CD4-positive, CD25-positive, alpha-beta regulatory T cell (primary cell): ENCODE data around the gene HAND2. TPM values are rescaled to one million over a fixed set of nuclear protein-coding genes. Genes with fewer than 3 reads are reported as not detected.

Source experiments
- ATAC-seq, 2 donors: fragments of 150-1000 bp; cut with Tn5 transposase; one replicate each; pipeline ENCODE4 v1.10.0; 2021; ENCODE audit warnings: low read depth in 2 of 2, moderate number of reproducible peaks in 2 of 2, moderate library complexity in 1 of 2
- DNase-seq, 3 donors: peaks; one replicate each; pipeline versions ENCODE4 v3.0.0 to v3.0.0-alpha.2; 2012 to 2022; ENCODE audit warnings: mixed read lengths in 1 of 3
- H3K27ac ChIP-seq: one replicate; pipeline ENCODE4 v1.7.0; 2013; ENCODE audit warnings: mild to moderate bottlenecking, low read length; ENCODE audit not compliant: insufficient read depth, poor library complexity, severe bottlenecking
- H3K27me3 ChIP-seq: one replicate; pipeline ENCODE4 v1.7.0; 2013; ENCODE audit warnings: low read length; ENCODE audit not compliant: control insufficient read depth, insufficient read depth
- H3K36me3 ChIP-seq: one replicate; pipeline ENCODE4 v1.7.0; 2013; ENCODE audit warnings: mild to moderate bottlenecking, low read length, moderate library complexity; ENCODE audit not compliant: control insufficient read depth, insufficient read depth
- H3K4me1 ChIP-seq: 2 replicates; pipeline ENCODE4 v1.7.0; 2013; ENCODE audit warnings: mild to moderate bottlenecking, low read length; ENCODE audit not compliant: insufficient read depth, control insufficient read depth, poor library complexity, severe bottlenecking
- H3K4me3 ChIP-seq: one replicate; pipeline ENCODE4 v1.7.0; 2013; ENCODE audit warnings: low read depth, mild to moderate bottlenecking, low read length, moderate library complexity
- H3K9me3 ChIP-seq, 2 experiments: 1 replicate in 1 of 2; 2 replicates in 1 of 2; pipeline ENCODE4 v1.7.0; 2013; ENCODE audit warnings: low read length in 2 of 2, mild to moderate bottlenecking in 1 of 2, moderate library complexity in 1 of 2; ENCODE audit not compliant: control insufficient read depth in 2 of 2
- H3K27ac Mint-ChIP-seq, 3 donors: one replicate each; pipeline ENCODE4 v1.8.0; 2020 to 2022; ENCODE audit warnings: mild to moderate bottlenecking in 3 of 3, mixed read lengths in 3 of 3, moderate library complexity in 2 of 3
- H3K27me3 Mint-ChIP-seq: one replicate; pipeline ENCODE4 v1.8.0; 2022; ENCODE audit warnings: mild to moderate bottlenecking, mixed read lengths
- H3K36me3 Mint-ChIP-seq: one replicate; pipeline ENCODE4 v1.8.0; 2020; ENCODE audit warnings: mixed read lengths
- H3K4me1 Mint-ChIP-seq, 4 donors: one replicate each; pipeline ENCODE4 v1.8.0; 2020 to 2022; ENCODE audit warnings: mixed read lengths in 4 of 4, mild to moderate bottlenecking in 1 of 4
- H3K4me3 Mint-ChIP-seq, 4 donors: one replicate each; pipeline ENCODE4 v1.8.0; 2020 to 2022; ENCODE audit warnings: mild to moderate bottlenecking in 4 of 4, mixed read lengths in 4 of 4, moderate library complexity in 3 of 4
- H3K9me3 Mint-ChIP-seq, 7 donors: one replicate each; pipeline ENCODE4 v1.8.0; 2020 to 2022; ENCODE audit warnings: mixed read lengths in 7 of 7, mild to moderate bottlenecking in 3 of 7, moderate library complexity in 2 of 7
- polyA plus RNA-seq, 4 donors: library from polyadenylated mRNA; unstranded; fragments of 300-500 nt; fragmentation: Illumina TruSeq; gene quantifications; one replicate each; pipeline ENCODE4 v1.2.3, GENCODE V29; 2021
- total RNA-seq: library from RNA; stranded (reverse); gene quantifications from one replicate; pipeline ENCODE4 v1.2.3, GENCODE V29; 2022

The HAND2 gene
- total and polyA plus RNA-seq, 5 donors from 2014 or later: not detected

- peaks cover 20% of the 10 kb centered on the region for H3K4me1 ChIP-seq
- Mint-ChIP-seq H3K4me3 (peak overlapping the region in 1 of 4 donors; percentile 44), H3K9me3 (peaks cover 0 to 23% (median 3%) of the 10 kb centered on the region in 7 donors), H3K4me1 (peaks cover 0 to 33% (median 8%) of the 10 kb centered on the region in 4 donors), H3K36me3 (no peaks in the 10 kb centered on the region), H3K27ac (no peak overlapping the region), H3K27me3 (peaks cover 95% of the 10 kb centered on the region)
- H3K4me3 ChIP-seq: no peak overlapping the region
- H3K27ac ChIP-seq: no peak overlapping the region
- no peaks in the 10 kb centered on the region for H3K36me3 ChIP-seq
- H3K9me3 ChIP-seq: no peaks in the 10 kb centered on the region
- DNase-seq (no peak), ATAC-seq (no peak)
- peaks cover 30% of the 10 kb centered on the region for H3K27me3 ChIP-seq
Measured at GRCh38 chr4:173527103-173527891, 2.7 kb downstream of the HAND2 start.

GRCh38 chr4:173526724-173527102 lies 3.3 kb downstream of the HAND2 start:
- Histone ChIP-seq H3K4me1 (peaks cover 24% of the 10 kb centered on the region), H3K36me3 (no peaks in the 10 kb centered on the region), H3K27me3 (peaks cover 29% of the 10 kb centered on the region), H3K4me3 (no peak overlapping the region), H3K9me3 (no peaks in the 10 kb centered on the region), H3K27ac (no peak overlapping the region)
- Mint-ChIP-seq H3K36me3 (no peaks in the 10 kb centered on the region), H3K9me3 (peaks cover 0 to 23% (median 3%) of the 10 kb centered on the region in 7 donors), H3K27ac (peak overlapping the region in 1 of 3 donors; percentile 12), H3K4me1 (peaks cover 0 to 36% (median 8%) of the 10 kb centered on the region in 4 donors), H3K27me3 (peaks cover 95% of the 10 kb centered on the region), H3K4me3 (peak overlapping the region in 2 of 4 donors; percentile 56 to 65)
- DNase-seq (no peak), ATAC-seq (no peak)

- H3K4me1 Mint-ChIP-seq: peaks cover 0 to 37% (median 8%) of the 10 kb centered on the region in 4 donors
- no peak for ATAC-seq
Measured at GRCh38 chr4:173526027-173526482, 4.0 kb downstream of the HAND2 start.

DNA sequence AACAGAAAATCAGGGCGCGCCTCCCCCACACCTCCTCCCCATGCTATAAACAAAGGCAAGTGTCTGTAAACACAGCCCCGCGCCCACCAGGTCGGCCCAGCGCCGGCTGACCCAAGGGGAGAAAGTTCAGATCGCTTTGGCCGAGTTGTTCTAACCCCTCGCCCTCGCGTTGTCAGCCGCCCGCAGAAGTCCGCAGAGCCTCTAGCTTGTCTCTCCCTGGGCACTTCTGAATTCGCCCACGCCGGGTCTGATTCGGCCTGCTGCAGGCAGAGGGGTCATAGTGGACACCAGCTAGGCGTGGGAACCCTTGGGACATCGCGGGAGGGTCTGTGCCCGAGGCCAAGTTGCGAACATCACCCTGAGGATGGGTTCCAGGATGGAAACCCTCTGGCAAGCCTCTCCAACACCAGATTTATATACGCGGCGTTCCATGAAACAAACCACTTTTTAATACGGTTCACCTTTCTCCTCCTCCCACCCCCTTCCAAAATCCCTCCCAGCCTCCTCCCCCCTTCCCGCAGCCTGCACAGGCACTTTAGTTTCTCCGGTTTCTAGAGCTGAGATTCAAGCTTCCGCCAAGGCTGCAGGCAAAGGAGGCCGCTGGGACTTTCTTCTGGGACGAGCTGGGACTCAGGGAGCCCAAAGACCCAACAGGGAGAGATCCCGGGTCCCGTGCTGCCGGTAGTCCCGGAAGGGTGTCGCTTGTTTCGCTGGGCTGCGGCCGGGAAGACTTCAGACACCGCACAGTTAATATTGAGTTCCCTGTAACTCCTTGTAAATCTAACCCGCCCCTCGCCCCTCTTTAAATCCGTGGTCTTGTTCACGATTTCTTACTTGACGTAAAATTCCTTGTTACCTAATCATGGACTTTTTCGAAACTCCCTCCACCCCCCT lies 4.7 kb downstream of the HAND2 start:
- Mint-ChIP-seq H3K4me3 (peak overlapping the region in 1 of 4 donors; percentile 78), H3K9me3 (peaks cover 0 to 28% (median 3%) of the 10 kb centered on the region in 7 donors), H3K36me3 (no peaks in the 10 kb centered on the region), H3K27ac (no peak overlapping the region), H3K4me1 (peaks cover 0 to 30% (median 8%) of the 10 kb centered on the region in 4 donors), H3K27me3 (peaks cover 95% of the 10 kb centered on the region)
- ATAC-seq (no peak), DNase-seq (no peak)
- H3K27ac ChIP-seq: no peak overlapping the region
- peaks cover 18% of the 10 kb centered on the region for H3K4me1 ChIP-seq
- peaks cover 35% of the 10 kb centered on the region for H3K27me3 ChIP-seq
- H3K4me3 ChIP-seq: no peak overlapping the region
- H3K9me3 ChIP-seq: no peaks in the 10 kb centered on the region
- no peaks in the 10 kb centered on the region for H3K36me3 ChIP-seq

More at GRCh38 chr4:173526027-173526482, 4.0 kb downstream of the HAND2 start:
- Histone ChIP-seq H3K9me3 (no peaks in the 10 kb centered on the region), H3K27ac (no peak overlapping the region), H3K36me3 (no peaks in the 10 kb centered on the region), H3K4me3 (no peak overlapping the region), H3K4me1 (peaks cover 21% of the 10 kb centered on the region), H3K27me3 (peaks cover 34% of the 10 kb centered on the region)
- Mint-ChIP-seq H3K4me3 (peak overlapping the region in 2 of 4 donors; percentile 10 to 78), H3K36me3 (no peaks in the 10 kb centered on the region), H3K27me3 (peaks cover 95% of the 10 kb centered on the region), H3K27ac (peak overlapping the region in 1 of 3 donors; percentile 23), H3K9me3 (peaks cover 0 to 25% (median 3%) of the 10 kb centered on the region in 7 donors)
- no peak for DNase-seq

DNA sequence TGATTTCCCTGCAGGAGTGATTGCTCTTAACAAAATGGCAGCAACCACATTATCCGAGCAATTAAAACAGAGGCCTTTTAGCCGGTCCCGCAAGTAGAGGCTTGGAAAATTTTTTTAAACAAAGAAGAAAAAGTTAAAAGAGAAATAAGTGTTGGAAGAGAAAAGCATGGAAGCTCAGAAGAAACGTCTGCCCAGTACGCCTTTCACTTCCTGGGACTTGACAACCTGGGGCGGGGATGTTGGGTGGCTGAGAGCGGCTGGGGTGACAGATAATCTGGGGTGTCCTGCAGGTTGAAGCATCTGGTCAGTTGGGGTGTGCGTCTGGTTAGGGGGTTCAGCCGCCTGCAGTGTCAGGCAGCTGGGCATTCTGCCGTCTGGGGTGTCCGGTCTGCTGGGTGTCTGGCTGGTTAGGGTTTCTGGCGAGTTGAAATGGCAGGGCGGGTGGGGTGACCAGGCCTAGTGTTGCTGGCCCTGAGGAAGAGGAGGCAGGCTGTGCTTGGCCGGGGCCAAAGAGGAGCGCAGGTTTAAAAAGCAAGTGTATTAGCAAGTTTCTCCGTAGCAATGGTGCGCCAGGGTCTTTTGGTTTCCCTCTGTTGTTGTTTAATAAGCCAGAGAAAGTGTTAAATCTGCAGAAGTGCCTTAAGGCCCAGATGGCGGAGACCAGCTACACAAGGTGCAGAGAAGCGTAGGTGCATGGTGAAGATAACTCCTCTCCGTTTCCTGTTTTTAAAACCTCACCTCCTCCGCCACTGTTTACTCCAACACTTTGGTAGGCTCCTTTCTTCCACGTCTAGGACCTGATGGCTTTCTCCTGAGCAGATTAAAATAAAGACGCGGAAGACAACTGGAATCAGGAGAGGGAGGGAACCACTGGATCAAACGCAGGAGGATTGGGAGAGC lies 5.6 kb downstream of the HAND2 start:
- peaks cover 95% of the 10 kb centered on the region for H3K27me3 Mint-ChIP-seq

GRCh38 chr4:173522951-173523395 lies 7.1 kb downstream of the HAND2 start:
- no peaks in the 10 kb centered on the region for H3K9me3 ChIP-seq
- peaks cover 99% of the 10 kb centered on the region for H3K27me3 Mint-ChIP-seq

More for the DNA sequence above, 5.6 kb downstream of the HAND2 start:
- peak overlapping the region in 2 of 4 donors; percentile 46 to 53 for H3K4me3 Mint-ChIP-seq
- H3K4me3 ChIP-seq: no peak overlapping the region
- ATAC-seq (no peak), DNase-seq (no peak)
- H3K27ac Mint-ChIP-seq: no peak overlapping the region
- H3K27ac ChIP-seq: no peak overlapping the region
- peaks cover 44% of the 10 kb centered on the region for H3K27me3 ChIP-seq
- peaks cover 0 to 23% (median 9%) of the 10 kb centered on the region in 4 donors for H3K4me1 Mint-ChIP-seq
- H3K36me3 ChIP-seq: no peaks in the 10 kb centered on the region
- H3K9me3 Mint-ChIP-seq: peaks cover 0 to 28% (median 3%) of the 10 kb centered on the region in 7 donors
- H3K4me1 ChIP-seq: peaks cover 10% of the 10 kb centered on the region
- H3K9me3 ChIP-seq: no peaks in the 10 kb centered on the region
- H3K36me3 Mint-ChIP-seq: no peaks in the 10 kb centered on the region

More at GRCh38 chr4:173522951-173523395, 7.1 kb downstream of the HAND2 start:
- no peak overlapping the region for H3K27ac ChIP-seq
- Mint-ChIP-seq H3K4me1 (peaks cover 0 to 20% (median 6%) of the 10 kb centered on the region in 4 donors), H3K27ac (no peak overlapping the region), H3K4me3 (peak overlapping the region in 1 of 4 donors; percentile 58), H3K9me3 (peaks cover 0 to 25% (median 3%) of the 10 kb centered on the region in 7 donors), H3K36me3 (no peaks in the 10 kb centered on the region)
- ATAC-seq: no peak
- H3K4me3 ChIP-seq: no peak overlapping the region
- DNase-seq: no peak
- H3K27me3 ChIP-seq: peaks cover 40% of the 10 kb centered on the region
- H3K36me3 ChIP-seq: no peaks in the 10 kb centered on the region
- peaks cover 10% of the 10 kb centered on the region for H3K4me1 ChIP-seq
